Measurements from ENCODE around the gene COG5. TPM values are rescaled to one million over a fixed set of nuclear protein-coding genes. Genes with fewer than 3 reads are reported as not detected.
"Not testable (repeated sequence)": the region's sequence is repeated elsewhere in the genome, so short reads cannot be mapped to it uniquely, and the experiment has no call there.

Gene COG5
- total RNA-seq, 1 experiment from 2014 or later, result 62.3 TPM

GRCh38 chr7:107228291-107228690 lies 335.4 kb downstream of the COG5 start:
- DNase-seq (ENCODE audit: low read depth), result peak; percentile 5

GRCh38 chr7:107224374-107225223 lies 339.1 kb downstream of the COG5 start:
- no peak for DNase-seq (ENCODE audit: low read depth)

GRCh38 chr7:107220806-107221205 lies 342.9 kb downstream of the COG5 start:
- not testable (repeated sequence) for DNase-seq (ENCODE audit: low read depth)

- no peak for DNase-seq (ENCODE audit: low read depth)
Measured at GRCh38 chr7:107220356-107220755, 343.4 kb downstream of the COG5 start.

GRCh38 chr7:107219563-107220244 lies 344.0 kb downstream of the COG5 start:
- DNase-seq (ENCODE audit: low read depth), result no peak

GRCh38 chr7:107213945-107214344 lies 349.8 kb downstream of the COG5 start:
- DNase-seq (ENCODE audit: low read depth), result no peak

- no peak for DNase-seq (ENCODE audit: low read depth)
Measured at GRCh38 chr7:107213193-107213788, 350.4 kb downstream of the COG5 start.

GRCh38 chr7:107212725-107213124 lies 351.0 kb downstream of the COG5 start:
- DNase-seq (ENCODE audit: low read depth), result no peak

GRCh38 chr7:107210400-107210799 lies 353.3 kb downstream of the COG5 start:
- no peak for DNase-seq (ENCODE audit: low read depth)

- DNase-seq (ENCODE audit: low read depth), result no peak
Measured at GRCh38 chr7:107209565-107209964, 354.2 kb downstream of the COG5 start.

- DNase-seq (ENCODE audit: low read depth), result no peak
Measured at GRCh38 chr7:107208563-107208962, 355.2 kb downstream of the COG5 start.

GRCh38 chr7:107208024-107208521 lies 355.6 kb downstream of the COG5 start:
- DNase-seq (ENCODE audit: low read depth), result no peak

GRCh38 chr7:107207459-107207858 lies 356.3 kb downstream of the COG5 start:
- DNase-seq (ENCODE audit: low read depth), result no peak

- no peak for DNase-seq (ENCODE audit: low read depth)
Measured at GRCh38 chr7:107206706-107207105, 357.0 kb downstream of the COG5 start.

GRCh38 chr7:107206136-107206535 lies 357.6 kb downstream of the COG5 start:
- DNase-seq (ENCODE audit: low read depth), result no peak

- no peak for DNase-seq (ENCODE audit: low read depth)
Measured at GRCh38 chr7:107203607-107204006, 360.1 kb downstream of the COG5 start.

- peak; percentile 53 for DNase-seq (ENCODE audit: low read depth)
Measured at GRCh38 chr7:107201795-107202450, 361.8 kb downstream of the COG5 start.

- no peak for DNase-seq (ENCODE audit: low read depth)
Measured at GRCh38 chr7:107196834-107197610, 366.7 kb downstream of the COG5 start.

GRCh38 chr7:107194052-107194451 lies 369.7 kb downstream of the COG5 start:
- no peak for DNase-seq (ENCODE audit: low read depth)

GRCh38 chr7:107190090-107190489 lies 373.6 kb downstream of the COG5 start:
- DNase-seq (ENCODE audit: low read depth), result no peak

- no peak for DNase-seq (ENCODE audit: low read depth)
Measured at GRCh38 chr7:107187774-107188173, 375.9 kb downstream of the COG5 start.
